ENCODE measurements around the gene COMMD10. TPM values are rescaled to one million over a fixed set of nuclear protein-coding genes. Genes with fewer than 3 reads are reported as not detected.

COMMD10 gene
- polyA plus RNA-seq, 1 donor (not counting 4 experiments of a cell fraction or from before 2014, with no cell fraction given) = 22.3 TPM

DNA sequence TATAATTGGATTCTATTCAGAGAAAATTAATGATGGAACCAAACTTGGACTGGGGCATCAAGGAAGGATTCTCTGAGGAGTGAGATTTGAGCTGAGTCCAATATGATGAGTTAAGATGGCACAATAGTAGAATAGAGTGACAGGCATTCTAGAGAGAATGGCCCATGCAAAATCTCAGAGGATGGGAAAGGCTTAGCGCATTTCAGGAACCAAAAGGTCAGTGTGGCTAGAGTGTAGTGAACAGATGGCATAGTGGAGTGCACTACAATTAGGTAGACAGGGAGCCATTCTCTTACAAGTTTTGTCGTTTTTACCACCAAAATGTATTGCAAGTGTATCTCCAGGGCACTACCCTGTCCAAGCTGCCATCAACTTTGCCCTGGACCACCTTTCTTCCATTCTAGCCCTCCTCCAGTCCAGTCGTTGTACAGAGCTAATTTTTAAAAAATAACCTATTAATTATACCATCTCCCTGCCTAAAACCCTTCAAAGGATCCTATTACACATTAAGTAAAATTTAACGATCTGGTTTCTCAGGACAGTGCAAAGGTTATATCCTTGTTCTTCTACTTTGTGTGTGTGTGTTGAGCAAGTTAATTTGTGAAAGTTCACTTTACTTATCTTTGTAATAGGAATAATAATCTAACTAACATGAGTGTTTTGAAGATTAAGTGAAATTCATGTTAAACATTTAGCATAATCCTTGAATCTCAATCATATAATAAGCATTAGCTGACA, 211.7 kb downstream of the COMMD10 start:
- no peak overlapping the region for H3K9ac ChIP-seq (ENCODE audit: control insufficient read depth, extremely low read depth, insufficient read depth, low read length)
- dilution Hi-C loops (cut with MboI; ENCODE audit: extremely low pct_ligation_motif_present, low sequenced_read_pairs) = no loop called here
- no peak overlapping the region for H3K27ac ChIP-seq (ENCODE audit: control insufficient read depth, insufficient read depth, low read length)
- no peaks in the 10 kb centered on the region for H3K4me1 ChIP-seq (ENCODE audit: control insufficient read depth, extremely low read depth, insufficient read depth, low read length)
- H4K20me1 ChIP-seq (ENCODE audit: control insufficient read depth, extremely low read depth, insufficient read depth, low read length) = no peaks in the 10 kb centered on the region
- TF ChIP-seq EZH2 (IDR thresholded peaks at IDR 0.05; ENCODE audit: low read length) = no peak
- TF ChIP-seq, protein P1, sequence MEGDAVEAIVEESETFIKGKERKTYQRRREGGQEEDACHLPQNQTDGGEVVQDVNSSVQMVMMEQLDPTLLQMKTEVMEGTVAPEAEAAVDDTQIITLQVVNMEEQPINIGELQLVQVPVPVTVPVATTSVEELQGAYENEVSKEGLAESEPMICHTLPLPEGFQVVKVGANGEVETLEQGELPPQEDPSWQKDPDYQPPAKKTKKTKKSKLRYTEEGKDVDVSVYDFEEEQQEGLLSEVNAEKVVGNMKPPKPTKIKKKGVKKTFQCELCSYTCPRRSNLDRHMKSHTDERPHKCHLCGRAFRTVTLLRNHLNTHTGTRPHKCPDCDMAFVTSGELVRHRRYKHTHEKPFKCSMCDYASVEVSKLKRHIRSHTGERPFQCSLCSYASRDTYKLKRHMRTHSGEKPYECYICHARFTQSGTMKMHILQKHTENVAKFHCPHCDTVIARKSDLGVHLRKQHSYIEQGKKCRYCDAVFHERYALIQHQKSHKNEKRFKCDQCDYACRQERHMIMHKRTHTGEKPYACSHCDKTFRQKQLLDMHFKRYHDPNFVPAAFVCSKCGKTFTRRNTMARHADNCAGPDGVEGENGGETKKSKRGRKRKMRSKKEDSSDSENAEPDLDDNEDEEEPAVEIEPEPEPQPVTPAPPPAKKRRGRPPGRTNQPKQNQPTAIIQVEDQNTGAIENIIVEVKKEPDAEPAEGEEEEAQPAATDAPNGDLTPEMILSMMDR (optimal IDR thresholded peaks at IDR 0.05 in 1 of 3, IDR thresholded peaks at IDR 0.05 in 1 of 3, conservative IDR thresholded peaks at IDR 0.05 in 1 of 3; ENCODE audit: extremely low read depth in 1 of 3, insufficient read depth in 2 of 3, low read length in 3 of 3) = no peak
- no peak overlapping the region for H3K4me2 ChIP-seq (ENCODE audit: control insufficient read depth, extremely low read depth, insufficient read depth, low read depth, low read length)
- no peaks in the 10 kb centered on the region for H3K9me1 ChIP-seq (ENCODE audit: control insufficient read depth, extremely low read depth, insufficient read depth, low read length)
- H3K27me3 ChIP-seq (ENCODE audit: control insufficient read depth, extremely low read depth, insufficient read depth, low read length) = no peaks in the 10 kb centered on the region
- no peaks in the 10 kb centered on the region for H3K9me3 ChIP-seq (ENCODE audit: control insufficient read depth, low read depth, low read length)
- H3K4me3 ChIP-seq (ENCODE audit: control insufficient read depth in 2 of 3, extremely low read depth in 1 of 3, insufficient read depth in 2 of 3, low read depth in 1 of 3, low read length in 3 of 3) = no peak overlapping the region
- no peaks in the 10 kb centered on the region for H3K79me2 ChIP-seq (ENCODE audit: control insufficient read depth, insufficient read depth, low read length)
- no peak for FAIRE-seq
- no peak for DNase-seq (ENCODE audit: low read depth, low spot score)
- H3K36me3 ChIP-seq (ENCODE audit: control insufficient read depth in 2 of 2, extremely low read depth in 1 of 2, insufficient read depth in 2 of 2, low read length in 2 of 2) = peaks cover 0 to 4% of the 10 kb centered on the region in 2 experiments
- H2AFZ ChIP-seq (ENCODE audit: control insufficient read depth, low read length) = no peak overlapping the region

DNA sequence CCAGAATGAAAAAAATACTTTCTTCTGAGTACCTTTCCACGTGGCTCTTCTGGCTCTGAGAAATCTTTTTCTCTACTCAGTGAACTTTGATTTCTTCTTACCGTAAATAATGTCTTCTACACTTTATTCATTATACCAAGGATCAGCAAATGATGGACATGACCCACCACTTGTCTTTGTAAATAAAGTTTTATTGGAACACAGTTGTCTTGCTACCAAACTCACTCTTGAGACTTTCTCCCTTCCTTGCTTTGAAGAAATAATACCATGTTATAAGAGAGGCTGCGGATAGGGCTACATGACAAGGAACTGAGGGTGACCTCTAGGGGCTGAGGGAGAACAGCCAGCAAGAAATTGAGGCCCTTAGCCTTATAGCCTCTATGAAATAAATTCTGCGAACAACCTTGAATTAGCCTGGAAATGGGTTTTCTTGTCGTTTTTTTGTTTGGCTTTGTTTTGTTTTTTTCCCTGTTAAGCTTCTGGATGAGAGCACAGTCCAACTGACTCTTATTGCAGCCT, 212.5 kb downstream of the COMMD10 start:
- no peak for DNase-seq (ENCODE audit: low read depth, low spot score)
- Histone ChIP-seq H3K4me2 (ENCODE audit: control insufficient read depth, extremely low read depth, insufficient read depth, low read depth, low read length) (no peak overlapping the region), H3K9me1 (ENCODE audit: control insufficient read depth, extremely low read depth, insufficient read depth, low read length) (no peaks in the 10 kb centered on the region), H4K20me1 (ENCODE audit: control insufficient read depth, extremely low read depth, insufficient read depth, low read length) (no peaks in the 10 kb centered on the region), H3K36me3 (ENCODE audit: control insufficient read depth in 2 of 2, extremely low read depth in 1 of 2, insufficient read depth in 2 of 2, low read length in 2 of 2) (peaks cover 0 to 4% of the 10 kb centered on the region in 2 experiments), H2AFZ (ENCODE audit: control insufficient read depth, low read length) (no peak overlapping the region), H3K9me3 (ENCODE audit: control insufficient read depth, low read depth, low read length) (no peaks in the 10 kb centered on the region), H3K27me3 (ENCODE audit: control insufficient read depth, extremely low read depth, insufficient read depth, low read length) (no peaks in the 10 kb centered on the region), H3K27ac (ENCODE audit: control insufficient read depth, insufficient read depth, low read length) (no peak overlapping the region), H3K4me1 (ENCODE audit: control insufficient read depth, extremely low read depth, insufficient read depth, low read length) (no peaks in the 10 kb centered on the region), H3K79me2 (ENCODE audit: control insufficient read depth, insufficient read depth, low read length) (no peaks in the 10 kb centered on the region), H3K9ac (ENCODE audit: control insufficient read depth, extremely low read depth, insufficient read depth, low read length) (no peak overlapping the region), H3K4me3 (ENCODE audit: control insufficient read depth in 2 of 3, extremely low read depth in 1 of 3, insufficient read depth in 2 of 3, low read depth in 1 of 3, low read length in 3 of 3) (no peak overlapping the region)
- dilution Hi-C loops (cut with MboI; ENCODE audit: extremely low pct_ligation_motif_present, low sequenced_read_pairs) = no loop called here
- TF ChIP-seq, protein P1 (optimal IDR thresholded peaks at IDR 0.05 in 1 of 3, IDR thresholded peaks at IDR 0.05 in 1 of 3, conservative IDR thresholded peaks at IDR 0.05 in 1 of 3; ENCODE audit: extremely low read depth in 1 of 3, insufficient read depth in 2 of 3, low read length in 3 of 3) = no peak
- FAIRE-seq = no peak
